ENCODE measurements around the gene TMC4. TPM values are rescaled to one million over a fixed set of nuclear protein-coding genes. Genes with fewer than 3 reads are reported as not detected.

TMC4 gene
- total and polyA plus RNA-seq, 4 donors, result 26.1 to 81.0 (median 33.9) TPM

- no peak for TF ChIP-seq CTCF (IDR thresholded peaks at IDR 0.05; ENCODE audit: control extremely low read depth, extremely low read depth)
- peaks cover 3 to 29% (median 18%) of the 10 kb centered on the region in 4 donors for H3K36me3 ChIP-seq (ENCODE audit: control insufficient read depth in 4 of 4, insufficient read depth in 4 of 4, low read length in 4 of 4)
- H3K4me3 ChIP-seq, result no peak overlapping the region
- WGBS, 2 donors, result 83 to 88% methylated on average over 10 of the region's 10 CpGs
- H3K9me3 ChIP-seq (ENCODE audit: control insufficient read depth in 4 of 4, insufficient read depth in 3 of 4, low read length in 3 of 4), result no peaks in the 10 kb centered on the region
- no peak overlapping the region for H3K9ac ChIP-seq (ENCODE audit: insufficient read depth in 1 of 2, low read length in 2 of 2)
- peaks cover 0 to 10% (median 5%) of the 10 kb centered on the region in 5 donors for H3K4me1 ChIP-seq (ENCODE audit: control insufficient read depth in 5 of 5, insufficient read depth in 5 of 5, low read length in 5 of 5)
- ATAC-seq (ENCODE audit: insufficient read depth, low FRiP score), result no peak
- H3K27ac ChIP-seq (ENCODE audit: low read depth in 1 of 2, low read length in 1 of 2), result no peak overlapping the region
- no peaks in the 10 kb centered on the region for H3K27me3 ChIP-seq (ENCODE audit: control insufficient read depth in 3 of 3, insufficient read depth in 3 of 3, low read length in 2 of 3)
- peak in 2 of 3 donors; percentile 46 to 55 for DNase-seq
These were observed 39.5 kb downstream of the TMC4 start for GRCh38 chr19:54133312-54133956.

GRCh38 chr19:54129617-54129996, 43.4 kb downstream of the TMC4 start:
- Histone ChIP-seq H3K36me3 (ENCODE audit: control insufficient read depth in 4 of 4, insufficient read depth in 4 of 4, low read length in 4 of 4) (peaks cover 10 to 63% (median 26%) of the 10 kb centered on the region in 4 donors), H3K27ac (ENCODE audit: low read depth in 1 of 2, low read length in 1 of 2) (no peak overlapping the region), H3K27me3 (ENCODE audit: control insufficient read depth in 3 of 3, insufficient read depth in 3 of 3, low read length in 2 of 3) (no peaks in the 10 kb centered on the region), H3K9me3 (ENCODE audit: control insufficient read depth in 4 of 4, insufficient read depth in 3 of 4, low read length in 3 of 4) (no peaks in the 10 kb centered on the region), H3K4me3 (no peak overlapping the region), H3K4me1 (ENCODE audit: control insufficient read depth in 5 of 5, insufficient read depth in 5 of 5, low read length in 5 of 5) (no peaks in the 10 kb centered on the region), H3K9ac (ENCODE audit: insufficient read depth in 1 of 2, low read length in 2 of 2) (no peak overlapping the region)
- ATAC-seq (ENCODE audit: insufficient read depth, low FRiP score) (no peak), DNase-seq (no peak)
- no peak for TF ChIP-seq CTCF (IDR thresholded peaks at IDR 0.05; ENCODE audit: control extremely low read depth, extremely low read depth)
- 97 to 98% methylated on average over 20 of the region's 20 CpGs for WGBS, 2 donors

- H3K27ac ChIP-seq (ENCODE audit: low read depth in 1 of 2, low read length in 1 of 2), result no peak overlapping the region
These were observed 44.0 kb downstream of the TMC4 start for GRCh38 chr19:54128796-54129616.

More at GRCh38 chr19:54128796-54129616, 44.0 kb downstream of the TMC4 start:
- H3K4me1 ChIP-seq (ENCODE audit: control insufficient read depth in 5 of 5, insufficient read depth in 5 of 5, low read length in 5 of 5), result no peaks in the 10 kb centered on the region
- H3K4me3 ChIP-seq, result no peak overlapping the region
- H3K9me3 ChIP-seq (ENCODE audit: control insufficient read depth in 4 of 4, insufficient read depth in 3 of 4, low read length in 3 of 4), result no peaks in the 10 kb centered on the region
- no peak overlapping the region for H3K9ac ChIP-seq (ENCODE audit: insufficient read depth in 1 of 2, low read length in 2 of 2)
- no peak for TF ChIP-seq CTCF (IDR thresholded peaks at IDR 0.05; ENCODE audit: control extremely low read depth, extremely low read depth)
- no peak for ATAC-seq (ENCODE audit: insufficient read depth, low FRiP score)
- H3K36me3 ChIP-seq (ENCODE audit: control insufficient read depth in 4 of 4, insufficient read depth in 4 of 4, low read length in 4 of 4), result peaks cover 11 to 69% (median 29%) of the 10 kb centered on the region in 4 donors
- DNase-seq, result no peak
- WGBS, 2 donors, result 97% methylated on average over 40 to 41 of the region's 41 CpGs
- no peaks in the 10 kb centered on the region for H3K27me3 ChIP-seq (ENCODE audit: control insufficient read depth in 3 of 3, insufficient read depth in 3 of 3, low read length in 2 of 3)
